NCI-H524 (cell line): ENCODE data around the gene CFAP298.

Experiments used
- DNase-seq, 2 experiments: peaks; one replicate each; lab custom pipeline; 2025; lab: John Stamatoyannopoulos, UW

Gene CFAP298

DNA sequence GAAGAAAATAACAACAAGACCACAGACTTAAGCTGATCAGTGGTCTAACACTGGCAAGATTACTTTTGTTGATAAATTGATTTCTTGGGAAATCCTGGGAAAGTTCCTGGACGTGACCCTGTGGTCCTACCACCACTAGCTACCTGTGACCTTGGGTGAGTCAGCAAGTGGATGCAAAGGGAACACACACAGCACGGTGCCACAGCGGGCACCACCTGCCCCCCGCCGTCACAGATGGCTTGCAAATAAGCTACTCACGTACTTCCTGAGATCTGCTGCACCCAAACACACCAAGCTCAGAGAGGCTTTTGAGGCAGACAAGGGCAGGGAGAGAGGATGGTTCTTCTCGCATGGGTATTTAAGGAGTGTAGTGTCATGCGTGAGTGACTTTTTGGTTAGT, 12.7 kb downstream of the CFAP298 start:
- DNase-seq: peak; percentile 61 to 87

DNA sequence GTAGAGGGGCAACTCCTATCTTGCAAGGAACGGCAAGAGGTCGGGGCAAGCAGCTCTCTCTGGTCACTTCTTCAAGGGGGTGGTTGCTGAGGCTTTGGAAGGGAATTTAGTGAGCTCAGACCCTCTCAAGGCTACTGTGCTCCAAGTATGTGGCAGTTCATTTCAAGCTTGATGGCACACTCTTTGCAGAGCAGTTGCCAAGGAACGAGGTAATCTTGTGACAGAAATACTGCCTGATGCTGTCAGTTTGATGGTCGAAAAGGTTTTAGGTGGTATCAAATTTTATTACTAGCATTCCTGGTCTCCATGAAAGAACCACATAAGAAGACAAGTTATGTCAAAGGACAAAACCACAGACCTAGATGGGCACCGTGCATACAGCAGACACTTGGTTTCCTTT, 13.1 kb downstream of the CFAP298 start:
- DNase-seq: peak in 1 of 2 experiments; percentile 10

DNA sequence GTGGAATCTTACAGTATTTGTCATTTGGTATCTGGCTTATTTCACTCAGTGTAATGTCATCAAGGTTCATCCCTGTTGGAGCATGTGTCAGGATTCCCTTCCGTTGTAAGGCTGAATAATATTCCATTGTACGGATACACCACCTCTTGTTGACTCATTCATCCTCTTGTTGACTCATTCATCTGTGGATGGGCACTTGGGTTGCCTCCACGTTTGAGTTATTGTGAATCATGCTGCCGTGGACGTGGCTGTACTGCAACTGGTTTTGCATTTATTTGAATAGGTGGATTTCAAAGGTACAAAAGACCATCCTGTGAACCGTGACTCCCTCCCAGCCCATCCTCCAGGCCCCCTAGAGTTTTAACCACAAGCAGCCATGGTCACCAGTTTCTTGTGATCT, 15.0 kb downstream of the CFAP298 start:
- DNase-seq: no peak

DNA sequence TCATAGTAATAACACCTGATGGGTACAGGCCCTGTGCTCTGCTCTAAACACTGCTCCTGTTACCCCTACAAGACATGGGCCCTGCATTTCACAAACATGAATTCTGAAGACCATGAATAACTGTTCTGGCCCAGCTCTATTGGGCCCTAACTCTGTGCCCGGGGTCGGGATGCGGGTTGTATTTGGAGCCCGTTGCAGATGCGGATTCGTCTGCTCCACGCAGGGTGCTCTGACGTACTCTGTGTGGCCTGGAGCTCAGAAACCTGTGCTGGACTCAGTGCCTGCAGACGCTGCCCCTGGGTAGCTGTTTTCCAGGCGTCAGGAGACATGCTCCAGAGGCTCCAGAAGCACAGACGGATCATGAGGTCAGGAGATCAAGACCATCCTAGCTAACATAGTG, 16.7 kb downstream of the CFAP298 start:
- DNase-seq: no peak

DNA sequence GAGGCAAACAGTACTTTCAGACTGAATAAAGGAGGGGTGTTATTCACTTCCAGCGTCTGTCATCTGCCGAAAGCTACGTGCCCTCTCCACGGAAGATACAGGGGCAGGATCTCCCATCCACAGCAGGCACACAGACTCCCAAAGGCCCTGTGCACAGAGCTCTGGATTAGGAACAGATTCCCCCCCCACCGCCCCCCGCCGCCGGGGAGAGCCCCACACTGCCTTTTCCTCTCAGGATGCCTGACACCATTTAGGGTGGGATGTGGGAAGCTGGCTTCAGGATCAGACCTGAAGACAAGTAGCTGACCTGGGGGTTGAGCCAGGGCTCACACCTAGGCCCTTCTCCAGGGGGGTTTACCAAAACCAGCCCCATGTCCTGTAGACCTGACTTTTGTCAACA, 18.5 kb downstream of the CFAP298 start:
- no peak for DNase-seq

DNA sequence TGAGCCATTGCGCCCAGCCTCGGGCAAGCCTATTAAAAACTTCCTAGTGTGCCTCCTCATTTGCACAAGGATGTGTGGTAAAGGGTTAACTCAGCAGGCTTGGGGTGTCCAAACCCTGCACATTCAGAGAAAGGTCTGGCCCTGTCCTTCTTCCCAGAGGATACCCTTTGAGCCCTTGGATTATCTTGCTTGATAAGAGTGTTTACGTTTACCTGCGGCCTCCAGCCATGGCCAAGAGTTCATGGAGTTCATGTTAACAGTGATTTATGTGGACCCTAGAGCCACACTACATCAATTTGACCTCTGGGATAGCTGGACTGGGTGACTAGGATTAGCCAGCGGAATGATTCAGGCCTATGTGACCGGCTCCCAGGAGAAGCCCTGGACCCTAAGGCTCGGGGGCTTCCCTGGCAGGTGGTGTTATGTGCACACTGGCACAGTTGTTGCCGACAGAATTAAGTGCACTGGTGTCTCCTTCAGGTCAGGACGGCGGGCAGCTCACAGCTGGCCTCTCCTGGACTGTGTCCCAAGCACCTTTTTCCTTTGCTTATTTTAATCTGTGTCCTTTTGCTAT, 19.2 kb downstream of the CFAP298 start:
- no peak for DNase-seq

DNA sequence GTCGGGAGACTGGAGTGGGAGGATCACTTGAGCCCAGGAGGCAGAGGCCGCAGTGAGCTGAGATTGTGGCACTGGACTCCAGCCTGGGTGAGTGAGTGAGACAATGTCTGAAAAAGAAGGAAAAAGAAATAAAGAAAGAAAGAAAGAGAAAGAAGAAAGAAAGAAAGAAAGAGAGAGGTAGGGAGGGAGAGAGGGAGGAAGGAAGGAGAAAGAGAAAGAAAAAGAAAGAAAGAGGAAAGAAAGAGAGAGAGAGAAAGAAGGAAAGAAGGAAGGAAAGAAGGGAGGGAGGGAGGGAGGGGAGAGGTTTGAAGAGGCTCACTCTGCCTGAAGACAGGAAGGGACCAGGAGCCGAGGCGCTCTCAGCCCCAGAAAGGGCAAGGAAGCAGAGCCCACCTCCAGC, 22.0 kb downstream of the CFAP298 start:
- no peak for DNase-seq

DNA sequence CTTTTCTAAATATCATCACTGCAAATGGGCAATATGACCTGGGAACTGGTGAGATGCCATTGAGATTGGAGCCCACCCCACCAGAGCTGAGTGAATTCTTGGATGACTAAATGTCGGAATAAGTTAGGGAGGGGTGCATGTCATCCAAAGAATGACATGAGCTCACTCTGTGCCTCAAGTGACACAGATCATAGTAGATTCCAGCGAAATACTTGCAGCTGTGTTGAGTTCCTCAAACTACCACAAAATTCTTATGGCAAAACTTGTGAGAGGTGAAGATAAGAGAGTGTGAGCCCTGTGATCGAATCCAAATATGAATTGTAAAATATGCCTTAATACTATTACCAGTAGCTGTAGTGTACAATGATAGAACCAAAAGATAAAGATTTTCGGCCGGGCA, 24.5 kb downstream of the CFAP298 start:
- DNase-seq: no peak

DNA sequence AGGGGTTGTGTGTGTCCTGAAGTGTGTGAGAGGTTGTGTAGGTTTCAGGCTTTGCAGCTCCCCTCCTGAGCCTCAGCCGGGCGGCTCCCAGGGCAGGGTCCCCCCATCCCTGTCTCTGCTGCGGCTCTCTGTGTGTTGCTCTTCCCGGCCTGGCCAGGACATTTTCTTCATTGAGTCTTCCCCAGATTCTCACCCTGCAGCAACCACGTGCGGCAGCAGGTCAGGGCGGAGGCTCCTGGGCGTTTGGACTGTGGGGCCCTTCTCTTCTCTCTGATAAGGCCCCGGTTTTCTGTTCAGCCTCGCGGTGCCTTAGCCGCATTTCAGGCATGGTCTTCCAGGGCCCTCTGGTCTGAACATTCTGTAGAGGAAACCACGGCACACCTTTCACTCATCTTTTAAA, 25.1 kb downstream of the CFAP298 start:
- no peak for DNase-seq

DNA sequence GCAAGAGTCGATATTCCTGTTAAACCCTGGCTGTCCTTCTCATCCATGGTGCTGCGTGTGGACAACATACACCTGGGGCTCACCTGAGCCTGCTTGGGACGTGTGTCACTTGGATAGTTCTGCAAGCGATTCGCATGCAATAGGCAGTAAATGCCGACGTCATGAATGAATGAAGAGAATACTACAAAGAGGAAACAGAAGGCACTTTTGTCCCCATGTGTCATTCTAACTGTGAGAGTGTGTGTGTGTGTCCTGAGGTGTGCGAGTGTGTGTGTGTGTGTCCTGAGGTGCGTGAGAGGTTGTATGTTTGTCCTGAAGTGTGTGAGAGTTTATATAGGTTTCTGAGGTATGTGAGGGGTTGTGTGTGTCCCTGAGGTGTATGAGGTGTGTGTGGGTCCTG, 26.2 kb downstream of the CFAP298 start:
- no peak for DNase-seq

DNA sequence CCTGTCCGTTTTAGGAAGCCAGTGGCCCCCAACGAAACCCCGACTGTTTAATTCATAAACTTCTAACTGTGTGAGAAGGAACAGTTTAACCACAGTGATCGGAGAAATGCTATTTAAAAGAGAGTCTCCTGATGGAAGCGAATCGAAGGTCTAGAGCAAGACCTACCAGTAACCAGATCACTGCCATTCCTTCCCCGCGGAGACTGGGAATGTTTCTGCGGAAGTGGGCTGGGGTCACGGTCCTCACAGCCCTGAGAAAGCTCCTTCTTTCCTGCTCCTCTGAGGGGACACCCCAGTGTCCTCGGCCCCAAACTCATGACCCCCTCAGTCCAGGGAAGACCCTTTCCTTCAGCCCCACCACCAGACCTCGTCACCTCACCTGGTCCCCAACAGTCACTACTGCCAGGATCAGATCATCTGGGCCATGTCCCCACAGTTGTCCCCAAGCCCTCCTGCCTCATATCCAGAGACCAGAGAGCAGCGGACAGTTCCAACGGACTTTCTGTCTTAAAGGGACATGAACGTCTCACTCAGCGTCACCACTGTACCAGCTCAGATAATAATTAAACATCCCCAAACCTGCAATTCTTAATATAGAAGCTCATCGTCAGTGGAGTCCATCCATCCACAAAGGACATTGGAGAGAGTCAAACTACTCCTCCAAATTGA, 27.0 kb downstream of the CFAP298 start, which contains the start of gene TCP10L:
TCP10L (minus strand) TSS at position 482 of the 669 bp plus-strand sequence. CDS start 1,219 bp downstream, outside the sequence.
- no peak for DNase-seq

DNA sequence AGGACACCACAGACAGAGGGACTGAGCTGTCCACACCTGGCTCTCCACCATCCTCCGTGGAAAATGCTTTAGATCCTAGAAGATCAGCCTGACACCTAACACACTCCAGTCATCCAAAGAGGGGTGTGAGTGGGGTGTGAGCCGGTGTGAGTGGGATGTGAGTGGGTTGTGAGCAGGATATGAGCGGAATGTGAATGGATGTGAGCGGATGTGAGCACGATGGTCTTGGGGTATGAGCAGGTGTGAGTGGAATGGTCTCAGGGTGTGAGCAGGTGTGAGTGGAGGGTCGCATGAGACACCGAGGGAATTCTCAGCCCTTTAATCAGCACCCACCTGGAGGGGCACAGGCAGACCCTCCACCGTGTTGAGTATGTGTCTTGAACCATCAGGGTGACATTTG, 27.7 kb downstream of the CFAP298 start:
- no peak for DNase-seq

DNA sequence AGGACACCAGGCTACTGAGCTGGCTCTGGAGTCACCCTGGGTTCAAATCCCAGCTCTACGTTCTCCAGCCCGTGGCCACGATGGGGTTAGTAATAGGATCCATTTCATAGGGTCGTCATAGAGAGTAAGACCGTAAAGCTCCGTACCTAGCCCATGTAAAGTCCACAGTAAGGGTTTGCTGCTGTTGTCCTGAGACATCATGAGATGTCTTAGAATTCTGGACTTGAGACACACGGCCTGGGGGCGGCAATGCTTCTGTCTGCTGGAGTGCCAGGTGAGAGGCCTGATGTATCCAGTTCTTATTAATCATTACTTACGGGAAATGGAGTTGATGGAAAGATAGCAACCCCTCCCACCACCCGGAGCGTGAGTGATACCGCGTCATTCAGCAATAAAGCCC, 30.4 kb downstream of the CFAP298 start:
- DNase-seq: no peak

DNA sequence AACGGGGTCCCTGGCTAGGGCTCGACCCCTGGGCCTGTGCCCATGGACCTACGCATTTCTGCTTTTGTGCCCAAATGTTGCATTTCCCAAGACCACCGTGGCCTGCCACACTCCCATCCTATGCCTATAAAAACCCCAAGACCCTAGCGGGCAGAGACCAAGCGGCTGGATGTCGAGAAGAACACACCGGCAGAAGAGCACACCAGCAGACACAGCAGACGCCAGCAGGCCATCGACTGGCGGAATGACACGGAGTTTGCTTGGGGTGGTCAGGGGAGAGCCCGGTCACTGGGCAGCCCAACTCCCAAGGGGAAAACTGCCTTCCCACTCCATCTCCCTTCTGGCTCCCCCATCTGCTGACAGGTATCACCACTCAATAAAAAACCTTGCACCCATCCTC, 31.2 kb downstream of the CFAP298 start:
- no peak for DNase-seq

DNA sequence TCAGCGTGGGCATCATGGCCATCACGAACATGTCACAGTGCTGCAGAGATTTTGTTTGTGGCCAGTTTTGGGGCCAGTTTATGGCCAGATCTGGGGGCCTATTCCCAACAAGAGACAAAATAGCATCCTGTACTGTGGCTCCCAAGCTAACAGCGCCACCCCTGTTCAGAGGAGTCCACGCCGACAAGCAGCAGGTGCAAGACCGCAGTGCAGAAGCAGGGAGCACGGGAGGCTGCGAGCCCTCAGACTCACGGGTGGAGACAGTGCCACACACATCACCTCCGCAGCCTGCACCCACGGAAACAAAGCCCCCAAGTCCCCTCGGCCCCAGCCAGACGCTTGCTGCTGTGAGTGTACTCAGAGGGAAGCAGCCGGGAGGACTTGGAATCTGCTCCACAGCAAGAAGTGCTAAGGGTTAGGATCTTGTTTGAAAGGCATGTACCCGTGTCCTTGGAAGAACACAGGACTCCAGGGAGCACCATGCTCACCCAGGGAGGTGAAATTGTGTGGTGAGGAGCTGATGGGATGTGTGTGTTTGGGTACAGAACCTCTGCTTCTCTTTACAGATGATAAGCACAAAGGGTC, 34.0 kb downstream of the CFAP298 start:
- no peak for DNase-seq

DNA sequence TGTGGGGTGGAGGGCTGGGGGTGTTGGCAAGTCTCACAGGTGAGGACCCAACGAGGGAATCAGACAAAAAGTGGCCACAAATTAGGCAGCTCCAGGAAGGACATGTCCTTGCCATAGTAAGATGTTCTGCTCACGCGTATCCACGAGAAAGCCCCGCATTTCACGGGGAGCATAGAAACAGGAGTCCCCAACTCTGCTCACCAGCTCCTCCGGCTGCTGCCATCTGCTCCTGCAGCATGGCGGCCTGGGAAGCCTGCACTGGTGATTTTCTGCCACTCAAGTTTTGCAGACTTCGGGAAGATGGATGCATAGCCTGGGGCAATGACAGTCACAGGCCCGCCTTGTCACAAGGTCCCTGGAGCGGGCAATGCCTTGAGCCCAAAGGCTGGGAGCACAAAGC, 36.2 kb downstream of the CFAP298 start:
- no peak for DNase-seq

DNA sequence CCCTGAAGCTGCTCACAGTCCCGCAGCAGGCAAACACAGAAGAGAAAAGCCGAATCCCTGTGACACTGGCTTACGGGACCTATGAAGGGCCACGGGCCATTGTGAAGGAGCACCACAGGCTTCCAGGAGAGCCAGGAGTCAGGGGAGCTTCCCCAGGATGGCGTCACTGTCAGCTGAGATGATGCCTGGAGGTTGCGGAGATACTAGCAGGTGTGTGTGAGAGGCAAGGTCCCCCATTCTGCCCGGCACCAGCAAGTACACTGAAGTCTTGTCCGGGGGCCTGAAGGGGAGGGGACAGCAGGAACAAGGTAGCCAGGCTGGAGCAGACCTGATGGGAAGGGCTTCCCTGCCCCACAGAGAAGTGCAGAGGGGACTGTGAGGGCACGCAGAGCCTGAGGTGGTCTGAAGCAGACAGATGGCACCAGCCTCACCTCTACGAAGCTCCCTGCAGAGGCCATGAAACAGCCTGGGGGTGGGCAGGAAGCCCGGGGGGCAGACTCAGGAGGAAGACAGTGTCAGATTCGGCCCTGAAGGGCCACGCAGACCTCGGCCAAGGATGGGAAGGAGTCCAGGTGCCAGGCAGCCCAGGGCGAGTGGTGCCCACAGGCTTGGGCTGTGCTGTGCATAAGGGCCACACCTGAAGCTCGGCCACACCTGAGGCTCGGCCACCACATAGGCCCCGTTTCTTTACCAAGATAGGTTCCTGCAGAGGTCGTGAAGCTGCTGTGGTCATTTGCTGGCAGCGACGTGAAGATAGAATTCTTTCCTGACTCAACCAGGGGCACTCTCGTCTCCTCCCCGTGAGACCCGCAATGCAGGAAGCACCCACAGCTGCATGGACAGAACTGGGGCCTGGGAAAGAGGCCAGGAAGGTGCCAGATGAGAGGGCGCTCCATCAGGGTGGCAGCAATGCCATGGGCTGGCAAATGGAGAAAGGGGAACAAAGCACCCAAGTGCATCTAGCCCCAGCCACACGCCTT, 36.9 kb downstream of the CFAP298 start:
- DNase-seq: no peak

DNA sequence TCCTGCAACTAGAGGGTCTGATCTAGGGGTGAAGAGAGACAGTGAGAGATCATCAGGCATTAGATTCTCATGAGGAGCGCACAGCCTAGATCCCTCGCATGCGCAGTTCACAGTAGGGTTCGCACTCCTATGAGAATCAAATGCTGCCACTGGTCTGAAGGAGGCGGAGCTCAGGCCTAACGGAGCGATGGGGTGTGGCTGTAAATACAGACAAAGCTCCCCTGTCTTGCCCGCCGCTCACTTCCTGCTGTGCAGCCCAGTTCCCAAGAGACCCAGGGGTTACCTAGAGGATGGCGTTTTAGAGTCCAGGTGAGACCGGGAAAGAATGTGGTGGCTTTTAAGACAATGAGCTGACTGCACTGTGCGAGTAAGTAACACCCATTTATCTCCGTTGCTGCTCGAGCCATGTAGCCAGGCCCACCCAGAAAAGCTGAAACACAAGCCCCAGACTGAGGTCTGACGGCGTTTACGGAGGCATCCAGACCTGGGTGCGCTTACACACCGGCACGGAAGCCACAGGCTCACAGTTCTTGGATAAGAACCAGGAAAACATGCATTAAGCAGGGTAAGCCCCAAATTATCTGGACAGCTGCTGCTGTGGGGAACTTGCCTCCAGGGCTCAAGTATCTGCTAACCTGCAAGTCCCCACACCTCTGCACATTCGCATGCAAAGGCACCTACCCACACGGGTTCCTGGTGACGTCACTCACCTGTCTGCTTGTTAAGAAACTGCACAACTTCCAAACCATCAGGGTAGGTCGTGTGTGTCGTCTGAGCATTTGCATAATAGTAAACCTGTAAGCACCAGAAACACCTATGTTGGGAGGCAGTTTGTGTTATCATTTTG, 39.4 kb downstream of the CFAP298 start:
- DNase-seq: peak in 1 of 2 experiments; percentile 10

DNA sequence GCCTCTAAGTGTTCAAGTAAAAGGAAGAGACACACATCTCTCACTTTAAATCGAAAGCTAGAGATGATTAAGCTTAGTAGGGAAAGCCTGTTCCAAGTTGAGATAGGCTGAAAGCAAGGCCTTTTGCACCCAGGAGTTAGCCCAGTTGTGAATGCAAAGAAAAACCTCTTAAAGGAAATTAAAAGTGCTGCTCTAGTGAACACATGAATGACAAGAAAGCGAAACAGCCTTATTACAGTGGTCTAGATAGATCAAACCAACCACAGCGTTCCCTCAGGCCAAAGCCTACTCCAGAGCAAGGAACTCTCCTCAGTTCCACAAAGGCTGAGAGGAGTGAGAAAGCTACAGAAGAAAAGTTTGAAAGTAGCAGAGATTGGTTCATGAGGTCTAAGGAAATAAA, 41.7 kb downstream of the CFAP298 start:
- no peak for DNase-seq

DNA sequence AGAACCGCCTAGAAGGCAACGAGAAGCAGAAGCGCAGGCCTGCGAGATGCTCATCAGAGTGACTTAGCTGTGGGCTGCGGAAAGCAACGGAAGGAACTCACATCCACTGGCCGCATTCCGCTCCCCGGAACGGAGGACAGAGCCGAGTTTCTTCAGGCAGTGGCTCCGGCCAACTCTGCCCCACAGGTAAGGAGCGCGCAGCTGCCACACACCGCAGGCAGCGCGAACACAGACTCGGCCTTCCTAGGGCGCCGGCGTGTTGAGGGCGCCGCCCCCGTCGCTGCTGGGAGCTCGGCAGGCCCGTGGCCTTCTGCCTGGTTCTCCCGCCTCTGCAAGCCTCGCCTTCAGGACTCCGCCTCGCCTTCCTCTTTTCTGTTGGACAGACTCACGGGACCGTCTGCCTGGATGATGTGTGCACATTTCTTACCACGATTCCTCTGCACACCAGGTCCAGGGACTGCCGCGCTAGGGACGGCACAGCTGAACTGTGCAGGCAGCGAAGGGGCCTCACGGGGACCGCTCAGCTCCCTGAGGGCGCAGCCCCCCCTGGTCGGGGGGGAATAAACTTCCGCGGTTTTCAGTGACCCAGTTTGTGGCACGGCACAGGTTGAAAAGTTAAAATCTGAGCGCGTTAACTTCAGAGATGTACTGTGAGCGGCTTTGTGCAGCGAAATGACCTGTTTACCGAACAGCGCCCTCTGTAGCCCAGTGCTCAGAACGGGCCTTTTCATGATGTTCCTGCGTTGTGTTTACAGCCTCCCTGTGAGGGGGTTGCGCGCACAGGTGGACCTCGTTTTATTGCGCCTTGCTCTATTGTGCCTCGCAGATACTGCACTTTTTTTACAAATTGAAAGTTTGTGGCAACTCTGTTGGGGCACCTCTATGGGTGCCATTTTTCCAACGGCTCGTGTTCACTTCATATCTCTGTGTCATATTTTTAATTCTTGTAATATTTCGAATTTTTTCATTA, 42.6 kb downstream of the CFAP298 start:
- peak; percentile 76 to 89 for DNase-seq
